HG02981 (cell line): Measurements from ENCODE around the gene PLAC8.
"Not testable (repeated sequence)": the region's sequence is repeated elsewhere in the genome, so short reads cannot be mapped to it uniquely, and the experiment has no call there.

Source experiments
- ATAC-seq: cut with Tn5 transposase; IDR thresholded peaks from one replicate; pipeline ENCODE4 v1.9.1; 2021; ENCODE audit warnings: mild to moderate bottlenecking, moderate library complexity; ENCODE audit not compliant: unreplicated experiment

Gene PLAC8

DNA sequence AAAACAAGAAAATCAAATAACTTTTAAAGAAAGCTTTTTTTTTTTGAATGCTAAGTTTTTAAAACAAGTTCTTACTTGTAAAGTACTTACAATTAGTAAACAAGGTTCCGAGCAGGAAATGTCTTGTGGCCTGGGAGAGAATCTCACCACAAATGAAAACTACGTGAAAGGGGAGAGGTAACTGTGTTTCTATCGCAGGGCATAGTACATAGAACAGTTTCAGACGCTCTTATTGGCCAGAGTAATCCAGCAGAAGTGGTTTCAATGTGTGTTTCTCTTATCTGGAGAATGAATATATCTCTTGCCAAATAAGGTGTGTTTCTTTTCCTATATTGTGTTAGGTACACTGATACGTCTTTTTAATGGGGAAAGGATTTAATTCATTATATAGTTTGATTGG lies at the start of gene PLAC8:
Gene PLAC8, minus strand, starts transcription at position 154 of the 400 bp plus-strand sequence. CDS start 6,808 bp downstream, outside the sequence.
- ATAC-seq, result peak; percentile 36

- no peak for ATAC-seq
These were observed 38.9 kb upstream of the PLAC8 start for GRCh38 chr4:83153417-83153816.

- no peak for ATAC-seq
These were observed 38.2 kb upstream of the PLAC8 start for GRCh38 chr4:83152746-83153145.

DNA sequence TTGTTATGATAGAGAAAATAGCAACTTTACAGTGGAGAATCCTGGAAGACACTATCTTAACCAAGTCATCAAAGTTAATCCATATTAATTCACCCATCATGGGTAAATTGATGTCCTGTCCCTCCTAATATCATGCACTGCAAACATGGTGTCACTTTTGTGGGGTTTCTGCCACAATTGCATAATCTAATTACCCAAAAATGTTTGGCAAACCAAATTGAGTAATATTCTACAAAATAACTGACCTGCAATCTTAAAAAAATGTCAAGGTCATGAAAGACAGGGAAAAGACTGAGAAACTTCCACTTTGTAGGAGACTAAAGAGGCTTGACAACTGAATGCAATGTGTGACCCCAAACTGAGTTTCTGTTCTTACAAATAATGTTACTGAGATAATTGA lies 37.1 kb upstream of the PLAC8 start:
- no peak for ATAC-seq

DNA sequence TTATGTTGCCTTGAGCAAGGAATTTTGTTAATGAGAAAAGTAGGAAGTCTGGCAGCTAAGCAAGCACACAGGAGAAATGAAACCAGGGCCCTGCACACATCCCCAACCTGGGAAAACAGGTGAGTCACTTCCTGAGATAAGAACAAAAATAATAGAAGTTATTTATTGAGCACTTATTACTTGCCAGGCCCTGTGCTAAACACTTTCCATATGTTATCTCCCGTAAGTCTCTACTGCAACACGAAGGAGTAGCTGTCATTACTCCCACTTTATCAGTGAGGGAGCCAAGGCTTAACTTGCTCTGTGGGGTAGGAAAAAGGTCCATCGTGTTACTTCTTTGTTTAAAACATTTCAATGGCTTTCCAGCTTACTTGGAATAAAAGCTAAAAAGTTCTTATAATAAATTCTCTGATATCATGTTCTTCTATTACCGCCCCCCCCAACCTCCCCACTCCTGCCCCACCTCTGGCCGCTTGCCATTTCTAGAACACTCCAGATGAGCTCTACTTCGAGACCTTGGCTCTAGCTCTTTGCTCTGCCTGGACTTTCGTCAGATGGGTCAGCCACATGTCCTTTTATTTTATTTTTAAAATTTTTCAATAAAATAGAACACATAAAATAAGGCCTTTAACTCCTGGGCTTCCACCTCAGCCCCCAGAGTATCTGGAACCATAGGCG lies 36.3 kb upstream of the PLAC8 start:
- ATAC-seq, result no peak

GRCh38 chr4:83149865-83150652 lies 35.5 kb upstream of the PLAC8 start:
- no peak for ATAC-seq

- ATAC-seq, result no peak
These were observed 32.3 kb upstream of the PLAC8 start for GRCh38 chr4:83146841-83147240.

- not testable (repeated sequence) for ATAC-seq
These were observed 31.2 kb upstream of the PLAC8 start for GRCh38 chr4:83145776-83146175.

- no peak for ATAC-seq
These were observed 25.1 kb upstream of the PLAC8 start for GRCh38 chr4:83139514-83140156.

DNA sequence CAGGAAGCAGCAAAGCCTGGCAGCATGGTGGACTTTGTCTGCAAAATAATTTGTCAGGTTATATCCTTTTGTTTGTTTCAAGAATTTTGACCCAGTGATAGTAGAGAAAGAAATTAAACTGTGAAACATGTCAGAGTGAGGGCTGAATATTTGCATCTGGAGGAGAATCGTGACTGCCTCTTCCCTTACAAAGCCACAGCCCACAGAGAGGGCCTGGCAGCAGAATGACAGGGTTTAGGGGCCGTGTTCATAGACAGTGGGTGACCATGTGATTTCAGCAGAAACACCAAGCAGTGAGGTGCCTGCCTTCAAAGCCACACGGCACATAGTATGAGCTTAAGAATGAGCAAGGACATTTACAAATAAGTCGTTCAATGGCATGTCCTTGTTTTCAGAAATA lies 24.4 kb upstream of the PLAC8 start:
- peak; percentile 67 for ATAC-seq

- ATAC-seq, result no peak
These were observed 17.5 kb upstream of the PLAC8 start for GRCh38 chr4:83132065-83132464.

- no peak for ATAC-seq
These were observed 14.7 kb upstream of the PLAC8 start for GRCh38 chr4:83129264-83129663.

DNA sequence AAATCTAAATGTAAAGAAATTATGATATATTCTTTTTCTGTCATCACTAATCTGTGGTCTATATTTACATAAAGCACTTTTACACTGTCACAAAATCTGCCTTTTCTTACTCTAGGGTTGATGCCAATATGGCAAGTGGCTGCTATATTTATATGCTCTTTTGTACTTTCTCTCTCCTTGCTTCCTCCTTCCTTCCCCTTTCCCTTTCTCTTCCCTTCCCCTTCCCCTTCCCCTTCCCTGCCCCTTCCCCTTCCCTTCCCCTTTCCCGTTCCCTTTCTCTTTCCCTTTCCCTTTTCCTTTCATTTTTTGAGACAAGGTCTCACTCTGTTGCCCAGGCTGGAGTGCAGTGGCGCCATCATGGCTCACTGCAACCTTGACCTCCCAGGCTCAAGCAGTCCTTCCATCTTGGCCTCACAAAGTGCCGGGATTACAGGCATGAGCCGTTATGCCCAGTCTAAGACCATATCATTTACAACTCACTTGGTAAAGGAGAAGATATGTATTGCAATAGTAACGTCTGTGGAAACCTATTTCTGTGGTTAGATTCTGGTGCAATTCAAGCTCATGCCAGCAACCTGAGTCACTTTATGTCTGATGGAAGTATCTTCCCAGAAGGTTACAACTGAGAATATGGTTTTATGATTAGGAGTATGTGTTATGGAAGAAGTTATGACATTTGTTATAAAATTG lies 13.9 kb upstream of the PLAC8 start:
- no peak for ATAC-seq

DNA sequence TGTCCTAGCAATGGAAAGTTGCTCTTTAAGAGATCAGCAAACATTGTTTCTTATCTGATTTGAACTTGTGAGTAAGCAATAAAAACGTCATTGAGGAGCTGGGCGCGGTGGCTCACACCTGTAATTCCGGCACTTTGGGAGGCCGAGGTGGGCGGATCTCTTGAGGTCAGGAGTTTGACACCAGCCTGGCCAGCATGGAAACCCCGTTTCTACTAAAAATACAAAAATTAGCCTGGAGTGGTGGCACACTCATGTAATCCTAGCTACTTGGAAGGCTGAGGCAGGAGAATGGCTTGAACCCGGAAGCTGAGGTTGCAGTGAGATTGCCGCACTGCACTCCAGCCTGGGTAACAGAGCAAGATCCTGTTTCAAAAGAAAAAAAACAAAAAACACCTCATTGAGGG lies 11.2 kb upstream of the PLAC8 start:
- ATAC-seq, result no peak

GRCh38 chr4:83124111-83124780 lies 9.7 kb upstream of the PLAC8 start:
- ATAC-seq, result peak; percentile 74

DNA sequence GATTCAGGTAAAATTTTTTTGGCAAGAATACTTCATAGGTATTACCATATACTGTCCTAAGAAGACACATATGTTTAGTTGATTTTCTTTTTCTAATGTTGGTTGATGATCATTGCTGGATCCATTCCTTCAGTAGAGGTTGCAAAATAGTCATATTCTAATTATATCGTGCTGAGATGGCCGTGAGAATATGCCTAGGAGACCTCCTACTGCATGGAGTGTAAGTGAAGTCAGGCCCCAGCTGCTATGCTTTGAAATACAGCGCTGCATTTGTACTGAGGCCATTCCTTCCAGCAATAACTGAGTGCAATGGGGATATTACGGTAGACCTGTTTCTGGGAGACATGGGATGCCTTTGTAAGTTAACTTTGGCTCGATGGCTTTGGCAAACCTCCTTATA lies 6.7 kb upstream of the PLAC8 start:
- no peak for ATAC-seq

DNA sequence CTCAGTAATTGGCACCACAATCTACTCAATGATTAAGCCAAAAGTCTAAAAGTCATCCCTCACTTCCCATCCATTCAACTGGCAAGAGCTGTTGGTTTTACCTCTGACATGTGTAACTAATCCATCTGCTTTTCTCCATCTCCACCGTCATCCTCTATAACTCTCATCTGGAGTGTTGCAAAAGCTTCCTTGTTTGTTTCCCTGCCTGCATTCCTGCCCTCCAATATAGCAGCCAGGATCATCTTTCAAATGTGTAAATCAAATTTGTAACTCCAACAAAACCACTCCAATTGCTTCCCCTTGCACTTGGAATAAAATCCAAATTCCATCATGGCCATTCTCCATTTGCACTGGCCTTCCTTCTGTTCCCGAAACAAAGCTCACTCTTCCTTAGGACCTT lies 4.3 kb upstream of the PLAC8 start:
- no peak for ATAC-seq

DNA sequence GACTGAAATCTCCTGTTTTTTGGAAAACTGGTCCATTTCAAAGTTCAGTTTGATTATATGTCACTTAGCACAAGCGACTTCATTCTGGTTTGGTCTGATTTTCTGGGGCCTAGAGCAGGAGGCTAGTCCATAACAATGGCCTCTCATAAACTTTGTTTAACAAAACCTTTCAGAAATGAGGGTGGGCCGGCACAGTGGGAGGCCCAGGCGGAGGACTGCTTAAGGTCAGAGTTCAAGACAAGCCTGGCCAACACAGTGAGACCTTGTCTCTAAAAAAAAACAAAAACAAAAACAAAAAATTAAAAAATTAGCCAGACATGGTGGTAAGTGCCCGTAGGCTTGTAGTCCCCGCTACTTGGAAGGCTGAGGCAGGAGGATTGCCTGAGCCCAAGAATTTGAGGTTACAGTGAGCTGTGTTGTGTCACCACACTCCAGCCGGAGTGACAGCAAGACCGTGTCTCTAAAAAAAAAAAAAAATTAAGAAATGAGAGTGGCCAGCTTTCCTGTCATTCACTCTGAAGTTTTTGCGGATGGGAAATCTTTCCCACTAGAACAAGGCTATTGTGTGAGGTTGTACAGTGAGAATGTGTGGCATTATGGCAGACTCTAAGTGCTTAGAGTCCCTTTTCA lies 1.2 kb upstream of the PLAC8 start:
- no peak for ATAC-seq

GRCh38 chr4:83115000-83115399 lies 471 bp upstream of the PLAC8 start:
- no peak for ATAC-seq

- no peak for ATAC-seq
These were observed 1.1 kb downstream of the PLAC8 start for GRCh38 chr4:83113429-83113786.
